Adrenal gland (tissue), 12 donors: ENCODE results near the gene TBC1D19. TPM values are rescaled to one million over a fixed set of nuclear protein-coding genes. Genes with fewer than 3 reads are reported as not detected.

Experiments used
- DNase-seq, 7 donors: peaks; one replicate each; pipeline ENCODE4 v3.0.0-alpha.2; 2019 to 2020
- H3K27ac ChIP-seq, 5 donors: fragments of 200-600 bp; sonication (generic) in 4 of 5; 1 replicate in 3 of 5; 2 replicates in 2 of 5; pipeline versions ENCODE4 v1.5.1 to v1.8.0; 2016 to 2020; ENCODE audit warnings: mild to moderate bottlenecking in 1 of 5
- H3K27me3 ChIP-seq: fragments of 200-600 bp; 2 replicates; pipeline ENCODE4 v1.8.0; 2021
- H3K36me3 ChIP-seq, 2 donors: fragments of 200-600 bp; replicated peaks in 1 of 2; 1 replicate in 1 of 2; 2 replicates in 1 of 2; pipeline versions ENCODE4 v1.5.1 to v1.8.0; 2018 to 2022
- H3K4me1 ChIP-seq, 2 donors: fragments of 200-600 bp; replicated peaks in 1 of 2; 1 replicate in 1 of 2; 2 replicates in 1 of 2; pipeline versions ENCODE4 v1.5.1 to v1.8.0; 2018 to 2021
- H3K4me3 ChIP-seq, 4 donors: fragments of 200-600 bp; sonication (generic) in 3 of 4; one replicate each; pipeline ENCODE4 v1.5.1; 2016 to 2018
- H3K9me3 ChIP-seq, 3 donors: fragments of 200-600 bp; sonication (generic) in 1 of 3; replicated peaks in 1 of 3; 1 replicate in 2 of 3; 2 replicates in 1 of 3; pipeline versions ENCODE4 v1.5.1 to v1.8.0; 2016 to 2021
- POLR2A ChIP-seq, 2 donors: fragments of 450-650 bp; IDR thresholded peaks; one replicate each; pipeline ENCODE4 v1.6.1; 2017; ENCODE audit warnings: antibody characterized with exemption in 2 of 2, mild to moderate bottlenecking in 2 of 2, moderate library complexity in 1 of 2
- WGBS, 4 donors: extraction: QIAGEN DNeasy Blood & Tissue Kit in 2 of 4; methylation state at CpG; one replicate each; pipeline versions ENCODE4 v1.1.5 to v1.1.7; 2013 to 2017; 5-methylcytosine and 5-hydroxymethylcytosine counted together
- intact Hi-C, 2 donors: fragments of 100-400 bp; cut with DNase I; formaldehyde crosslinking; loops; one replicate each; pipeline versions ENCODE4 v1.14.1 to v1.15.0; 2022 to 2023
- polyA plus RNA-seq, 3 donors: library from polyadenylated mRNA; stranded (reverse); fragments of 200-250 nt in 2 of 3; fragments of 350-450 nt in 1 of 3; fragmentation: Illumina TruSeq in 1 of 3; extraction: RNeasy Lipid Tissue Mini Kit (QIAGEN cat#74804) in 1 of 3; gene quantifications; one replicate each; pipeline ENCODE4 v1.2.3, GENCODE V29; 2013 to 2014
- total RNA-seq, 9 donors: library from RNA; depleted of rRNA in 4 of 9; stranded (reverse); fragments of >200 nt in 4 of 9; fragments of 120-200 nt in 1 of 9; fragmentation: NEBNext Ultra II Directional in 1 of 9; extraction: Animal tissue kit (Norgen Biotek cat#: 25700) in 1 of 9; gene quantifications; one replicate each; pipeline versions ENCODE4 v1.1.0 to v1.2.4, GENCODE V29; 2013 to 2023
- TF ChIP-seq, protein P1 (sequence below), 6 experiments: fragments of 450-650 bp in 4 of 6; fragments of 200-600 bp in 2 of 6; sonication (generic) in 1 of 6; IDR thresholded peaks; 1 replicate in 5 of 6; 2 replicates in 1 of 6; pipeline versions ENCODE4 v1.5.1 to v1.8.0; 2016 to 2021; ENCODE audit warnings: antibody characterized with exemption in 6 of 6, mild to moderate bottlenecking in 2 of 6, moderate library complexity in 1 of 6
- donor health status: healthy with polysubstance abuse.
- donor health status: Bipolar disorder and iron deficiency.
- donor health status: DM: yes; HTN: yes; CAD: no.
- donor health status: DM: no; HTN: no; CAD: no.
- donor health status: DM: no; HTN: no; CAD: no.
- donor health status: DM: yes; HTN: yes; CAD: no.

TBC1D19 gene
- total and polyA plus RNA-seq, 12 donors: 3.5 to 37.0 (median 14.4) TPM

DNA sequence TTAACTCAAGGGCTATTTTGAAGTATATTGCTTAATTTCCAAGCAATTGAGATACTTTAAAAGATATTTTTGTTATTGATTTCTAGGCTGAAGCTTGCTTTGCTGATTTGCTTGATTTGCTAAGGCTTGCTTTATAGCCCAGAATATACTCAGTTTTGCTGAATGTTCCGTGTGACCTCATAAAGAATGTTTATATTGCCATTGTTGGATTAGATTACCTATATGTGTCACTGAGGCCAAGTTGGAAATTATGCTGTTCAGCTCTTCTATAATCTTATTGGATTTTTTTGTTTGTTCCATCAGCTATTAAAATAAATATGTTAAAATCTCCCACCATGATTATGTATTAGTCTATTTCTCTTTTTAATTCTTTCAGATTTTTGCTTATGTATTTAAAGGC is 13.0 kb downstream of the TBC1D19 start:
- H3K9me3 ChIP-seq: peaks cover 0 to 5% (median 0%) of the 10 kb centered on the region in 3 donors
- intact Hi-C loops: no loop called here
- H3K36me3 ChIP-seq: no peaks in the 10 kb centered on the region
- no peak overlapping the region for H3K4me3 ChIP-seq
- no peaks in the 10 kb centered on the region for H3K27me3 ChIP-seq
- TF ChIP-seq, protein P1, sequence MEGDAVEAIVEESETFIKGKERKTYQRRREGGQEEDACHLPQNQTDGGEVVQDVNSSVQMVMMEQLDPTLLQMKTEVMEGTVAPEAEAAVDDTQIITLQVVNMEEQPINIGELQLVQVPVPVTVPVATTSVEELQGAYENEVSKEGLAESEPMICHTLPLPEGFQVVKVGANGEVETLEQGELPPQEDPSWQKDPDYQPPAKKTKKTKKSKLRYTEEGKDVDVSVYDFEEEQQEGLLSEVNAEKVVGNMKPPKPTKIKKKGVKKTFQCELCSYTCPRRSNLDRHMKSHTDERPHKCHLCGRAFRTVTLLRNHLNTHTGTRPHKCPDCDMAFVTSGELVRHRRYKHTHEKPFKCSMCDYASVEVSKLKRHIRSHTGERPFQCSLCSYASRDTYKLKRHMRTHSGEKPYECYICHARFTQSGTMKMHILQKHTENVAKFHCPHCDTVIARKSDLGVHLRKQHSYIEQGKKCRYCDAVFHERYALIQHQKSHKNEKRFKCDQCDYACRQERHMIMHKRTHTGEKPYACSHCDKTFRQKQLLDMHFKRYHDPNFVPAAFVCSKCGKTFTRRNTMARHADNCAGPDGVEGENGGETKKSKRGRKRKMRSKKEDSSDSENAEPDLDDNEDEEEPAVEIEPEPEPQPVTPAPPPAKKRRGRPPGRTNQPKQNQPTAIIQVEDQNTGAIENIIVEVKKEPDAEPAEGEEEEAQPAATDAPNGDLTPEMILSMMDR (IDR thresholded peaks at IDR 0.05): no peak
- no peak for TF ChIP-seq POLR2A (IDR thresholded peaks at IDR 0.05)
- H3K4me1 ChIP-seq: no peaks in the 10 kb centered on the region
- DNase-seq: no peak
- H3K27ac ChIP-seq: no peak overlapping the region
- 84 to 95% (median 92%) methylated on average over 1 of the region's 1 CpG for WGBS, 4 donors

DNA sequence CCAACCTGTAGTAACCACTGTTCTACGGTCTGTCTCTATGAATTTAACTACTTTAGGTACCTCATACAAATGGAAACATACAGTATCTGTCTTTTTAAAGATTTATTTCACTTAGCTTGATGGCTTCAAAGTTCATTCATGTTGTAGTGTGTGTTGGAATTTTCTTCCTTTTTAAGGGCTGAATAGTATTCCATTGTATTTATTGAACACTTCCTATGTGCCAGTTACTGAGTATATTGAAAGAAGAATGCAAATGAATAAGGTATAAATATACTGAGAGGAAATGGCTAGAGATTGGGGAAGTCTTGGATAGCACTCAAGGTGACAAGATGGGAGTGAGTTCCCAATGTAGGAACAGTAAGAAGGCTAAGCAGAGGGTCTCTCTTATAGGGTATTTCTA is 17.3 kb downstream of the TBC1D19 start:
- intact Hi-C loops: no loop called here
- H3K9me3 ChIP-seq: peaks cover 0 to 5% (median 0%) of the 10 kb centered on the region in 3 donors
- H3K27me3 ChIP-seq: no peaks in the 10 kb centered on the region
- no peak overlapping the region for H3K4me3 ChIP-seq
- TF ChIP-seq, protein P1 (IDR thresholded peaks at IDR 0.05): no peak
- no peak for TF ChIP-seq POLR2A (IDR thresholded peaks at IDR 0.05)
- DNase-seq: no peak
- H3K36me3 ChIP-seq: no peaks in the 10 kb centered on the region
- H3K27ac ChIP-seq: no peak overlapping the region
- H3K4me1 ChIP-seq: no peaks in the 10 kb centered on the region
- 94 to 100% (median 99%) methylated on average over 1 of the region's 1 CpG for WGBS, 4 donors

DNA sequence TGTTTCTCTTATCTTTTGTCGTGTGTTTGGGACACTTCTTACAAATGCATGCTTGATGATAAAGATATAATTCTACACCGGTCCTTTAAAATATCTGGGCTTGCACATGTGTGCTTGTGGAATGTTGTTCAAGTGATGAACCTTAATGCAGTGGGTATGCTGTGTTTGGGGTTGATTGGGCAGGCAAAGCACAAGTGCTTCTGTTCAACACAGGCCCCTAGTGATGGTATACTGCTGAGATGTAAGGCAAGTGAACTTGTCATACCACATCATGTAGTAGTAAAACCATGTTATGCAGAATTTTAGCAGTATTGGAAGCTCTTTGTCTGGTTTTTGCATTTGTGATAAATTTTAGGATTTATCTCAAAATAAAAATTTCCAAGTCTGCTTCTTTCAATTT is 23.9 kb downstream of the TBC1D19 start:
- Histone ChIP-seq H3K36me3 (no peaks in the 10 kb centered on the region), H3K4me3 (no peak overlapping the region), H3K27ac (no peak overlapping the region), H3K9me3 (no peaks in the 10 kb centered on the region), H3K27me3 (no peaks in the 10 kb centered on the region), H3K4me1 (no peaks in the 10 kb centered on the region)
- 77 to 83% (median 80%) methylated on average over 2 of the region's 2 CpGs for WGBS, 4 donors
- DNase-seq: no peak
- TF ChIP-seq, protein P1 (IDR thresholded peaks at IDR 0.05): no peak
- no peak for TF ChIP-seq POLR2A (IDR thresholded peaks at IDR 0.05)
- intact Hi-C loops: no loop called here

DNA sequence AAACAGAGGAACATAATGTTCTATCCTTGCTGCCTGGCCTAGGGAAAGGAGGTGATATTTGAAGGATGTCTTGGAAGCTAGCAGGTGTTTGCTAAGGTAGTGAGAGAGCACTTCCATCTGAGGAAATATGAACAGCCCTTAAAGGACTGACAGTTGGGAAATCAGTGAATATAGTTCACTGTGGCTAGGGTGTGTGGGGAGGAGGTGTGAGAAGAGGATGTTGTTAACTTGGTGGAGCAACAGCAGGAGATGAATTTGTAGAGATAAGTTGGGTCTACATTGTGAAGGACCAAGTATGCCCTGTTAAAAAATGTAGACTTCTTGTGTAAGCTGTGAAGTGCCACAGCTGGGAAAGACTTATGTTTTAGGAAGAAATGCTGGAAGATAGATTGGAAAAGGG is 25.5 kb downstream of the TBC1D19 start:
- no peaks in the 10 kb centered on the region for H3K36me3 ChIP-seq
- no peaks in the 10 kb centered on the region for H3K9me3 ChIP-seq
- H3K4me1 ChIP-seq: no peaks in the 10 kb centered on the region
- no peak overlapping the region for H3K4me3 ChIP-seq
- intact Hi-C loops: no loop called here
- no peak for TF ChIP-seq POLR2A (IDR thresholded peaks at IDR 0.05)
- TF ChIP-seq, protein P1 (IDR thresholded peaks at IDR 0.05): no peak
- H3K27ac ChIP-seq: no peak overlapping the region
- no peaks in the 10 kb centered on the region for H3K27me3 ChIP-seq
- DNase-seq: no peak
